Neural progenitor cell (in vitro differentiated cells): ENCODE data around the gene NRG3. TPM values are rescaled to one million over a fixed set of nuclear protein-coding genes. Genes with fewer than 3 reads are reported as not detected.

ENCODE experiments used
- DNase-seq: peaks from one replicate; pipeline ENCODE4 v3.0.0-alpha.2; 2016; ENCODE audit warnings: low spot score
- H2AFZ ChIP-seq: fragments of 200-600 bp; sonication (generic); replicated peaks from 2 replicates; pipeline ENCODE4 v1.6.1; 2016; ENCODE audit warnings: antibody characterized with exemption
- H3F3A ChIP-seq: fragments of 200-600 bp; sonication (generic); 2 replicates; pipeline ENCODE4 v1.6.1; 2016; ENCODE audit warnings: antibody characterized with exemption, low read depth
- H3K27ac ChIP-seq: fragments of 200-600 bp; sonication (generic); 2 replicates; pipeline ENCODE4 v1.5.1; 2016; ENCODE audit warnings: mild to moderate bottlenecking
- H3K27me3 ChIP-seq: fragments of 200-600 bp; sonication (generic); 2 replicates; pipeline ENCODE4 v1.6.1; 2016; ENCODE audit warnings: mild to moderate bottlenecking, moderate library complexity
- H3K36me3 ChIP-seq: fragments of 200-600 bp; sonication (generic); 2 replicates; pipeline ENCODE4 v1.5.1; 2016
- H3K4me1 ChIP-seq: fragments of 200-600 bp; sonication (generic); 2 replicates; pipeline ENCODE4 v1.6.1; 2016; ENCODE audit warnings: mixed run types
- H3K4me2 ChIP-seq: fragments of 200-600 bp; sonication (generic); 2 replicates; pipeline ENCODE4 v1.6.1; 2016
- H3K4me3 ChIP-seq: fragments of 200-600 bp; sonication (generic); 2 replicates; pipeline ENCODE4 v1.5.1; 2016
- H3K79me2 ChIP-seq: fragments of 200-600 bp; sonication (generic); 2 replicates; pipeline ENCODE4 v1.6.1; 2016; ENCODE audit warnings: low read depth
- H3K9ac ChIP-seq: fragments of 200-600 bp; sonication (generic); 2 replicates; pipeline ENCODE4 v1.6.1; 2016
- H3K9me3 ChIP-seq: fragments of 200-600 bp; sonication (generic); 2 replicates; pipeline ENCODE4 v1.5.1; 2016; ENCODE audit warnings: low read depth
- H4K20me1 ChIP-seq: fragments of 200-600 bp; sonication (generic); 2 replicates; pipeline ENCODE4 v1.6.1; 2016; ENCODE audit warnings: low read depth
- H3K27ac Mint-ChIP-seq: 3 replicates; pipeline ENCODE4 v1.8.0; 2021; ENCODE audit warnings: mixed read lengths
- H3K27me3 Mint-ChIP-seq: 2 replicates; pipeline ENCODE4 v1.8.0; 2022; ENCODE audit warnings: low read depth, mild to moderate bottlenecking, inconsistent platforms, moderate library complexity, mixed read lengths; ENCODE audit not compliant: insufficient read depth
- H3K36me3 Mint-ChIP-seq: 3 replicates; pipeline ENCODE4 v1.8.0; 2021; ENCODE audit warnings: mixed read lengths
- H3K4me1 Mint-ChIP-seq: 3 replicates; pipeline ENCODE4 v1.8.0; 2021; ENCODE audit warnings: mixed read lengths
- H3K4me3 Mint-ChIP-seq: 3 replicates; pipeline ENCODE4 v1.8.0; 2021; ENCODE audit warnings: mild to moderate bottlenecking, moderate library complexity, mixed read lengths
- H3K9me3 Mint-ChIP-seq: 3 replicates; pipeline ENCODE4 v1.8.0; 2020; ENCODE audit warnings: mixed read lengths
- CTCF ChIP-seq: fragments of 200-600 bp; sonication (generic); IDR thresholded peaks from 2 replicates; pipeline ENCODE4 v1.5.1; 2017; ENCODE audit warnings: antibody characterized with exemption, mild to moderate bottlenecking
- EZH2 ChIP-seq: fragments of 200-600 bp; sonication (generic); IDR thresholded peaks from 2 replicates; pipeline ENCODE4 v1.6.1; 2017; ENCODE audit warnings: antibody characterized with exemption, mild to moderate bottlenecking, moderate library complexity
- EZH2phosphoT487 ChIP-seq: fragments of 200-600 bp; sonication (generic); IDR thresholded peaks from 2 replicates; pipeline ENCODE4 v1.6.1; 2017; ENCODE audit warnings: antibody characterized with exemption
- total RNA-seq: library from RNA; depleted of rRNA; stranded (reverse); fragments of >200 nt; gene quantifications from 2 replicates; pipeline ENCODE4 v1.2.3, GENCODE V29; 2015; ENCODE audit warnings: low replicate concordance

NRG3 gene
- total RNA-seq, 1 donor from 2014 or later = 1.9 TPM

GRCh38 chr10:81917666-81918065 is 42.7 kb downstream of the NRG3 start:
- Mint-ChIP-seq H3K27me3 (peaks cover under 1% of the 10 kb centered on the region), H3K36me3 (no peaks in the 10 kb centered on the region), H3K27ac (no peak overlapping the region), H3K4me1 (peaks cover 7% of the 10 kb centered on the region), H3K4me3 (no peak overlapping the region), H3K9me3 (no peaks in the 10 kb centered on the region)
- no peaks in the 10 kb centered on the region for H4K20me1 ChIP-seq
- no peak for DNase-seq
- H3K4me2 ChIP-seq = no peak overlapping the region
- H3K27ac ChIP-seq = no peak overlapping the region
- no peaks in the 10 kb centered on the region for H3K9me3 ChIP-seq
- no peaks in the 10 kb centered on the region for H3F3A ChIP-seq
- H3K4me3 ChIP-seq = no peak overlapping the region
- H3K4me1 ChIP-seq = peaks cover 5% of the 10 kb centered on the region
- H3K27me3 ChIP-seq = no peaks in the 10 kb centered on the region
- no peaks in the 10 kb centered on the region for H3K36me3 ChIP-seq
- no peaks in the 10 kb centered on the region for H3K79me2 ChIP-seq
- H2AFZ ChIP-seq = no peak overlapping the region
- no peak overlapping the region for H3K9ac ChIP-seq
- no peak for TF ChIP-seq EZH2
- TF ChIP-seq EZH2phosphoT487 = no peak
- no peak for TF ChIP-seq CTCF

GRCh38 chr10:81918766-81919165 is 43.8 kb downstream of the NRG3 start:
- Histone ChIP-seq H3K4me1 (peaks cover 5% of the 10 kb centered on the region), H4K20me1 (no peaks in the 10 kb centered on the region), H3K9me3 (no peaks in the 10 kb centered on the region), H3K4me2 (no peak overlapping the region), H2AFZ (no peak overlapping the region), H3K4me3 (no peak overlapping the region), H3K27ac (no peak overlapping the region), H3K36me3 (no peaks in the 10 kb centered on the region), H3K79me2 (no peaks in the 10 kb centered on the region), H3K27me3 (no peaks in the 10 kb centered on the region), H3K9ac (no peak overlapping the region), H3F3A (no peaks in the 10 kb centered on the region)
- Mint-ChIP-seq H3K36me3 (no peaks in the 10 kb centered on the region), H3K27me3 (no peaks in the 10 kb centered on the region), H3K4me3 (no peak overlapping the region), H3K4me1 (peaks cover 7% of the 10 kb centered on the region), H3K27ac (no peak overlapping the region), H3K9me3 (no peaks in the 10 kb centered on the region)
- no peak for DNase-seq
- no peak for TF ChIP-seq EZH2phosphoT487
- no peak for TF ChIP-seq EZH2

- Histone ChIP-seq H3K27me3 (no peaks in the 10 kb centered on the region), H3K79me2 (no peaks in the 10 kb centered on the region), H2AFZ (no peak overlapping the region), H3K27ac (no peak overlapping the region), H4K20me1 (no peaks in the 10 kb centered on the region), H3K4me2 (no peak overlapping the region), H3K9me3 (no peaks in the 10 kb centered on the region), H3K4me1 (peaks cover 15% of the 10 kb centered on the region), H3K9ac (no peak overlapping the region), H3K36me3 (no peaks in the 10 kb centered on the region), H3K4me3 (no peak overlapping the region), H3F3A (no peaks in the 10 kb centered on the region)
- DNase-seq = peak; percentile 48
- H3K4me1 Mint-ChIP-seq = peaks cover 17% of the 10 kb centered on the region
- no peak overlapping the region for H3K27ac Mint-ChIP-seq
- TF ChIP-seq EZH2 = no peak
- TF ChIP-seq CTCF = peak; percentile 80
- TF ChIP-seq EZH2phosphoT487 = no peak
- no peaks in the 10 kb centered on the region for H3K9me3 Mint-ChIP-seq
- H3K36me3 Mint-ChIP-seq = no peaks in the 10 kb centered on the region
- H3K4me3 Mint-ChIP-seq = no peak overlapping the region
- no peaks in the 10 kb centered on the region for H3K27me3 Mint-ChIP-seq
These were observed 45.3 kb downstream of the NRG3 start for GRCh38 chr10:81920213-81920829.

- no peak for TF ChIP-seq EZH2phosphoT487
- TF ChIP-seq CTCF = no peak
- TF ChIP-seq EZH2 = no peak
- no peaks in the 10 kb centered on the region for H3K36me3 Mint-ChIP-seq
- Histone ChIP-seq H3K9me3 (no peaks in the 10 kb centered on the region), H2AFZ (no peak overlapping the region), H3K36me3 (no peaks in the 10 kb centered on the region), H3K27me3 (no peaks in the 10 kb centered on the region), H3K4me1 (peaks cover 15% of the 10 kb centered on the region), H3K9ac (no peak overlapping the region), H3K4me3 (no peak overlapping the region), H3K4me2 (no peak overlapping the region), H3K27ac (no peak overlapping the region), H3F3A (no peaks in the 10 kb centered on the region), H3K79me2 (no peaks in the 10 kb centered on the region), H4K20me1 (no peaks in the 10 kb centered on the region)
- no peak overlapping the region for H3K27ac Mint-ChIP-seq
- peaks cover 14% of the 10 kb centered on the region for H3K4me1 Mint-ChIP-seq
- DNase-seq = no peak
- H3K27me3 Mint-ChIP-seq = no peaks in the 10 kb centered on the region
- no peak overlapping the region for H3K4me3 Mint-ChIP-seq
- H3K9me3 Mint-ChIP-seq = no peaks in the 10 kb centered on the region
These were observed 53.1 kb downstream of the NRG3 start for GRCh38 chr10:81928119-81928518.
